Peyer's patch (tissue), 4 donors: ENCODE results near the gene ETDB.

ENCODE experiments used
- CTCF ChIP-seq, 6 experiments: fragments of 450-650 bp in 4 of 6; fragments of 200-600 bp in 2 of 6; sonication (generic) in 1 of 6; IDR thresholded peaks; one replicate each; pipeline ENCODE4 v1.5.1; 2017 to 2019; ENCODE audit warnings: antibody characterized with exemption in 6 of 6, mild to moderate bottlenecking in 3 of 6, moderate library complexity in 1 of 6
- POLR2A ChIP-seq, 2 donors: fragments of 450-650 bp; IDR thresholded peaks; one replicate each; pipeline ENCODE4 v1.5.1; 2017; ENCODE audit warnings: antibody characterized with exemption in 2 of 2, mild to moderate bottlenecking in 2 of 2, moderate library complexity in 2 of 2

GRCh38 chrX:135168486-135168885 lies 48.2 kb upstream of the ETDB start:
- TF ChIP-seq POLR2A (IDR thresholded peaks at IDR 0.05) = no peak
- TF ChIP-seq CTCF (IDR thresholded peaks at IDR 0.05) = no peak
